ENCODE measurements around the gene SH2B3. TPM values are rescaled to one million over a fixed set of nuclear protein-coding genes. Genes with fewer than 3 reads are reported as not detected.

Gene SH2B3
- total and polyA plus RNA-seq, 7 experiments from 2014 or later: 3.5 to 71.4 (median 19.7) TPM

- Histone ChIP-seq H3K27me3 (ENCODE audit: control insufficient read depth in 2 of 2, insufficient read depth in 2 of 2, low read length in 2 of 2) (no peaks in the 10 kb centered on the region), H3K4me1 (ENCODE audit: control insufficient read depth in 2 of 2, insufficient read depth in 2 of 2, low read length in 2 of 2) (no peaks in the 10 kb centered on the region), H3K9me3 (ENCODE audit: control insufficient read depth in 2 of 3, low read length in 3 of 3) (no peaks in the 10 kb centered on the region), H3K36me3 (ENCODE audit: control insufficient read depth in 2 of 3, insufficient read depth in 3 of 3, low read length in 3 of 3) (no peaks in the 10 kb centered on the region), H3K4me3 (ENCODE audit: low read length) (no peak overlapping the region), H3K27ac (ENCODE audit: low read depth, low read length) (no peak overlapping the region)
- Mint-ChIP-seq H3K4me1 (peaks cover under 1 to 16% (median 13%) of the 10 kb centered on the region in 7 donors), H3K27me3 (peaks cover 0 to 15% (median 0%) of the 10 kb centered on the region in 5 donors), H3K27ac (no peak overlapping the region), H3K9me3 (no peaks in the 10 kb centered on the region), H3K4me3 (no peak overlapping the region), H3K36me3 (peaks cover 0 to 10% (median 0%) of the 10 kb centered on the region in 5 donors)
- no peak for ATAC-seq
- ChIA-PET POLR2A (no interaction called here), CTCF (no interaction called here)
- intact Hi-C loops (cut with micrococcal nuclease): no loop called here
- DNase-seq: no peak
These were observed 43.8 kb upstream of the SH2B3 start for GRCh38 chr12:111361717-111362576.

GRCh38 chr12:111362687-111363475 lies 42.8 kb upstream of the SH2B3 start:
- H3K4me1 ChIP-seq (ENCODE audit: control insufficient read depth in 2 of 2, insufficient read depth in 2 of 2, low read length in 2 of 2): peaks cover 0 to 2% of the 10 kb centered on the region in 2 donors
- Mint-ChIP-seq H3K4me1 (peaks cover 10 to 23% (median 17%) of the 10 kb centered on the region in 7 donors), H3K27ac (no peak overlapping the region), H3K9me3 (no peaks in the 10 kb centered on the region), H3K4me3 (no peak overlapping the region), H3K27me3 (peaks cover 0 to 22% (median 0%) of the 10 kb centered on the region in 5 donors), H3K36me3 (peaks cover 0 to 10% (median 0%) of the 10 kb centered on the region in 5 donors)
- no peaks in the 10 kb centered on the region for H3K36me3 ChIP-seq (ENCODE audit: control insufficient read depth in 2 of 3, insufficient read depth in 3 of 3, low read length in 3 of 3)
- ATAC-seq: no peak
- H3K27ac ChIP-seq (ENCODE audit: low read depth, low read length): no peak overlapping the region
- no peak for DNase-seq
- POLR2A ChIA-PET: no interaction called here
- H3K9me3 ChIP-seq (ENCODE audit: control insufficient read depth in 2 of 3, low read length in 3 of 3): no peaks in the 10 kb centered on the region
- H3K27me3 ChIP-seq (ENCODE audit: control insufficient read depth in 2 of 2, insufficient read depth in 2 of 2, low read length in 2 of 2): no peaks in the 10 kb centered on the region
- CTCF ChIA-PET: no interaction called here
- no peak overlapping the region for H3K4me3 ChIP-seq (ENCODE audit: low read length)
- intact Hi-C loops (cut with micrococcal nuclease): no loop called here

GRCh38 chr12:111363578-111363977 lies 42.1 kb upstream of the SH2B3 start:
- Histone ChIP-seq H3K27ac (ENCODE audit: low read depth, low read length) (no peak overlapping the region), H3K4me1 (ENCODE audit: control insufficient read depth in 2 of 2, insufficient read depth in 2 of 2, low read length in 2 of 2) (peaks cover 5 to 9% of the 10 kb centered on the region in 2 donors), H3K4me3 (ENCODE audit: low read length) (no peak overlapping the region), H3K27me3 (ENCODE audit: control insufficient read depth in 2 of 2, insufficient read depth in 2 of 2, low read length in 2 of 2) (no peaks in the 10 kb centered on the region), H3K9me3 (ENCODE audit: control insufficient read depth in 2 of 3, low read length in 3 of 3) (no peaks in the 10 kb centered on the region), H3K36me3 (ENCODE audit: control insufficient read depth in 2 of 3, insufficient read depth in 3 of 3, low read length in 3 of 3) (no peaks in the 10 kb centered on the region)
- DNase-seq (no peak), ATAC-seq (no peak)
- ChIA-PET CTCF (interaction anchor here (1.0 kb wide), 1 partner anchor 33 kb away, joined by 4 read pairs; no protein-coding TSS in a partner anchor), POLR2A (no interaction called here)
- Mint-ChIP-seq H3K4me1 (peaks cover 14 to 29% (median 22%) of the 10 kb centered on the region in 7 donors), H3K27ac (no peak overlapping the region), H3K4me3 (no peak overlapping the region), H3K9me3 (no peaks in the 10 kb centered on the region), H3K27me3 (peaks cover 0 to 21% (median 0%) of the 10 kb centered on the region in 5 donors), H3K36me3 (peaks cover 0 to 10% (median 0%) of the 10 kb centered on the region in 5 donors)
- intact Hi-C loops (cut with micrococcal nuclease): no loop called here

- Mint-ChIP-seq H3K36me3 (peaks cover 0 to 10% (median 0%) of the 10 kb centered on the region in 5 donors), H3K9me3 (no peaks in the 10 kb centered on the region), H3K4me3 (no peak overlapping the region), H3K4me1 (peaks cover 15 to 32% (median 24%) of the 10 kb centered on the region in 7 donors), H3K27me3 (peaks cover 0 to 21% (median 0%) of the 10 kb centered on the region in 5 donors), H3K27ac (no peak overlapping the region)
- no peak for ATAC-seq
- intact Hi-C loops (cut with micrococcal nuclease): loop anchor here in 1 of 2 donors (5.0 kb wide), 1 partner anchor 1041 kb away; the partner anchor contains the start of gene RPL6
- H3K36me3 ChIP-seq (ENCODE audit: control insufficient read depth in 2 of 3, insufficient read depth in 3 of 3, low read length in 3 of 3): no peaks in the 10 kb centered on the region
- H3K4me1 ChIP-seq (ENCODE audit: control insufficient read depth in 2 of 2, insufficient read depth in 2 of 2, low read length in 2 of 2): peaks cover 14 to 19% of the 10 kb centered on the region in 2 donors
- ChIA-PET POLR2A (no interaction called here), CTCF (no interaction called here)
- H3K9me3 ChIP-seq (ENCODE audit: control insufficient read depth in 2 of 3, low read length in 3 of 3): no peaks in the 10 kb centered on the region
- H3K27ac ChIP-seq (ENCODE audit: low read depth, low read length): no peak overlapping the region
- DNase-seq: no peak
- no peaks in the 10 kb centered on the region for H3K27me3 ChIP-seq (ENCODE audit: control insufficient read depth in 2 of 2, insufficient read depth in 2 of 2, low read length in 2 of 2)
- H3K4me3 ChIP-seq (ENCODE audit: low read length): no peak overlapping the region
These were observed 39.6 kb upstream of the SH2B3 start for GRCh38 chr12:111366075-111366474.

- Mint-ChIP-seq H3K4me3 (peak overlapping the region in 1 of 10 donors; percentile 46), H3K36me3 (peaks cover 0 to 10% (median 0%) of the 10 kb centered on the region in 5 donors), H3K27ac (peak overlapping the region in 2 of 9 donors; percentile 1 to 15), H3K27me3 (peaks cover 0 to 26% (median 0%) of the 10 kb centered on the region in 5 donors), H3K9me3 (no peaks in the 10 kb centered on the region), H3K4me1 (peaks cover 15 to 32% (median 24%) of the 10 kb centered on the region in 7 donors)
- ChIA-PET CTCF (no interaction called here), POLR2A (no interaction called here)
- Histone ChIP-seq H3K9me3 (ENCODE audit: control insufficient read depth in 2 of 3, low read length in 3 of 3) (no peaks in the 10 kb centered on the region), H3K27me3 (ENCODE audit: control insufficient read depth in 2 of 2, insufficient read depth in 2 of 2, low read length in 2 of 2) (no peaks in the 10 kb centered on the region), H3K4me1 (ENCODE audit: control insufficient read depth in 2 of 2, insufficient read depth in 2 of 2, low read length in 2 of 2) (peaks cover 14 to 19% of the 10 kb centered on the region in 2 donors), H3K36me3 (ENCODE audit: control insufficient read depth in 2 of 3, insufficient read depth in 3 of 3, low read length in 3 of 3) (no peaks in the 10 kb centered on the region), H3K27ac (ENCODE audit: low read depth, low read length) (no peak overlapping the region), H3K4me3 (ENCODE audit: low read length) (no peak overlapping the region)
- DNase-seq (no peak), ATAC-seq (no peak)
- intact Hi-C loops (cut with micrococcal nuclease): loop anchor here in 1 of 2 donors (5.0 kb wide), 1 partner anchor 1041 kb away; the partner anchor contains the start of gene RPL6
These were observed 39.1 kb upstream of the SH2B3 start for GRCh38 chr12:111366583-111366982.

- Histone ChIP-seq H3K4me1 (ENCODE audit: control insufficient read depth in 2 of 2, insufficient read depth in 2 of 2, low read length in 2 of 2) (peaks cover 14 to 19% of the 10 kb centered on the region in 2 donors), H3K27ac (ENCODE audit: low read depth, low read length) (no peak overlapping the region), H3K4me3 (ENCODE audit: low read length) (no peak overlapping the region), H3K36me3 (ENCODE audit: control insufficient read depth in 2 of 3, insufficient read depth in 3 of 3, low read length in 3 of 3) (no peaks in the 10 kb centered on the region), H3K27me3 (ENCODE audit: control insufficient read depth in 2 of 2, insufficient read depth in 2 of 2, low read length in 2 of 2) (no peaks in the 10 kb centered on the region), H3K9me3 (ENCODE audit: control insufficient read depth in 2 of 3, low read length in 3 of 3) (no peaks in the 10 kb centered on the region)
- Mint-ChIP-seq H3K27me3 (peaks cover 0 to 26% (median 0%) of the 10 kb centered on the region in 5 donors), H3K36me3 (peaks cover 0 to 10% (median 0%) of the 10 kb centered on the region in 5 donors), H3K4me3 (peak overlapping the region; percentile 69 to 88 (median 82)), H3K4me1 (peaks cover 15 to 32% (median 24%) of the 10 kb centered on the region in 7 donors), H3K27ac (peak overlapping the region in 5 of 9 donors; percentile 21 to 80 (median 53)), H3K9me3 (no peaks in the 10 kb centered on the region)
- CTCF ChIA-PET: interaction anchor here (0.7 kb wide), 1 partner anchor 29 kb away, joined by 3 read pairs; no protein-coding TSS in a partner anchor
- ATAC-seq (no peak), DNase-seq (no peak)
- intact Hi-C loops (cut with micrococcal nuclease): loop anchor here in 1 of 2 donors (2.0 to 5.0 kb wide), 2 partner anchors 37 to 1040 kb away; partner anchors contain the start of genes RPL6 and SH2B3
- POLR2A ChIA-PET: interaction anchor here (0.6 kb wide), 1 partner anchor 937 kb away, joined by 3 read pairs; no protein-coding TSS in a partner anchor
These were observed 38.0 kb upstream of the SH2B3 start for GRCh38 chr12:111367661-111368221.
